Measurements from ENCODE around the gene LRMDA.

DNA sequence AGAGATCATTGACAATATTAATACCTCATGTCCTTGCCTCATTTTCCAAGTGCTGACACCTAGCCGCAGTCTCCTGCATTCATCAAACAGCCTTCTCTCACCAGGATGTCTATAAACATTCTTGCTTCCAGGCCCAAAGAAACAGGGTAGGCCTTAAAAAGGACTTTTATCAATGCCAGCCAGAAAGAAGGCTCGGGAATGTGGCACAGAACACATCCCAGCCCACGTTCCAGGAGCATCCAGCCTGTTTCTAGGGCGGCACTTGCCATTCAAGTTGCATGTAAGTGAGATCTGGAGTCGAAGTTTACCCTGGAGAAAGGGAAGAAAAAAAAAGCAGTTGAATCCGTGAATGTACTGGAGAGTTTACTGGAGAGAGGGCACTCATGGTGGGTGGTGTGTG, 1123.1 kb downstream of the LRMDA start:
- TF ChIP-seq, protein P1, sequence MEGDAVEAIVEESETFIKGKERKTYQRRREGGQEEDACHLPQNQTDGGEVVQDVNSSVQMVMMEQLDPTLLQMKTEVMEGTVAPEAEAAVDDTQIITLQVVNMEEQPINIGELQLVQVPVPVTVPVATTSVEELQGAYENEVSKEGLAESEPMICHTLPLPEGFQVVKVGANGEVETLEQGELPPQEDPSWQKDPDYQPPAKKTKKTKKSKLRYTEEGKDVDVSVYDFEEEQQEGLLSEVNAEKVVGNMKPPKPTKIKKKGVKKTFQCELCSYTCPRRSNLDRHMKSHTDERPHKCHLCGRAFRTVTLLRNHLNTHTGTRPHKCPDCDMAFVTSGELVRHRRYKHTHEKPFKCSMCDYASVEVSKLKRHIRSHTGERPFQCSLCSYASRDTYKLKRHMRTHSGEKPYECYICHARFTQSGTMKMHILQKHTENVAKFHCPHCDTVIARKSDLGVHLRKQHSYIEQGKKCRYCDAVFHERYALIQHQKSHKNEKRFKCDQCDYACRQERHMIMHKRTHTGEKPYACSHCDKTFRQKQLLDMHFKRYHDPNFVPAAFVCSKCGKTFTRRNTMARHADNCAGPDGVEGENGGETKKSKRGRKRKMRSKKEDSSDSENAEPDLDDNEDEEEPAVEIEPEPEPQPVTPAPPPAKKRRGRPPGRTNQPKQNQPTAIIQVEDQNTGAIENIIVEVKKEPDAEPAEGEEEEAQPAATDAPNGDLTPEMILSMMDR (IDR thresholded peaks at IDR 0.05; ENCODE audit: extremely low read depth in 1 of 2, insufficient read depth in 1 of 2, low read depth in 1 of 2, low read length in 2 of 2), result no peak
- TF ChIP-seq MYC (IDR thresholded peaks at IDR 0.05; ENCODE audit: low read depth, low read length), result no peak
- TF ChIP-seq MAX (IDR thresholded peaks at IDR 0.05; ENCODE audit: insufficient read depth, insufficient read length), result no peak
- no peak for TF ChIP-seq EZH2 (IDR thresholded peaks at IDR 0.05; ENCODE audit: borderline replicate concordance, low read depth, low read length, severe bottlenecking)
